ENCODE measurements around the gene TAB2.
"Not testable (repeated sequence)": the region's sequence is repeated elsewhere in the genome, so short reads cannot be mapped to it uniquely, and the experiment has no call there.

TAB2 gene

DNA sequence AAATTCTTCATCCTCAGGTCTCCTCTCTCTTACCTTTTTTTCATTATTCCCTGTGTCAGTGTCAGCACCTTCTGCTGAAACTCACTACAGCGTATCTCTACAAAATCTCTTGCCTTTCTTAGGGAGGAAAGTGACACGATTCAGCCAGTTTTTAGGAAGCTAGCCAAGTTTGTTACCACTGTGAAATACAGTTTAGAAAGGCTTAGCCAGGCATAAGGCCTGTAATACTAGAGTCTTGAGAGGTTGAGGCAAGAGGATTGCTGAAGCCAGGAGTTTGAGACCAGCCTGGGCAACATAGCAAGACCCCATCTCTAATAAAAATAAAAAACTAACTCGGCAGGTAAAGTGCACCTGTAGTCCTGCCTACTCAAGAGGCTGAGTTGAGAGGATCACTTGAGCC lies 16.7 kb downstream of the TAB2 start:
- DNase-seq (ENCODE audit: low spot score) = no peak

DNA sequence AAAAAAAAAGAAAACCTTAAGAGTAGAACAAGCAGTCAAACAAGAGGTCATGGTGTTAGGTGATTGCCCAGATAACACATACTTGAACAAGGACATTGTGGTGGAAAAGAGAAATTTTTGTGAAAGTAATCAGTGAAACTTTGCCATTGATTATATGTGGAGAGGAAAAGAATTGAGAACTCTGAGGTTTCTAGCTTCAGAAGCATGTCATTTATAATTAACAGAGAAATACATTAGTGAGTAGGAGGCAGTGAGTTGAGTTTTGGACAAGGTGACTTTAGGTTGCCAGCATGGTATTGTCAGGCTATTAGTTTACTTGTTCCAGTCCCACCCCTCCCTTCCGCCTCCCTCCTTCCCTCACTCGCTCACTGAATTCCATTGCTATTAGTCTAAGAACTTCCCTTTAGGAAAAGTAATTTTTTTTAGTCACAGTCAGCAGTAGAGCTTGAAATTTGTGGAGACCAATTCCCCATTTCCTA lies 17.2 kb downstream of the TAB2 start:
- no peak for DNase-seq (ENCODE audit: low spot score)

DNA sequence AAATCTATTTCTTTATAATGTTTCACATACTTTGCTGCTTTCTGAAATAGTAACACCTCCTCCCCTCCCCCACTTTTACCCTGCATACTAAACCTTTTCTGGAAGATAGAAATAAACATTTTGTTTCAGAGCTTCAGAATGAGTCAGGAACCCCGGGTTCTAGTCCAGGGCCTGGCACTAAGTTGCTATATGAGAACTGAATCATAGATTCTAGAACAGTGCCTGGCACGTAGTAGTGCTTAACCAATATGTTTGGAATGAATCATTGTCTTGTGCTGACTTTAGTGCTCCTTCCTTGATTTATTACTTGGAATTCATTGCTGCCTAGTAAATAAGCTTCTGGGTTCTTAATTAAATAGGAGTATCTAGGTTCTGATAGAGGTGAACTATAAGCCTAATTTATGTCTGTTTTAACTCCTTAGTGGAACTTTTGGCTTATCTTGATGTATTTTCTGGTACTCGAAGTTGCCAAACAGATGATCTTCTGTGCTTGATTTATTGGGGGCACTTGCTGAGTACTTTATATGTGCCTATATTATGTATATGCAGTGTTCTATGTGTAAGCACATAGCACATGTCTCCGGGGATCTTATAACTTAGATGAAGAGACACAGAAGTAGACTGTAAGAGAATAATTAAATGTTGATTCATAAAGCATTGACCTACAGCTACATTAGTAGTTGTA lies 18.6 kb downstream of the TAB2 start:
- no peak for DNase-seq (ENCODE audit: low spot score)

DNA sequence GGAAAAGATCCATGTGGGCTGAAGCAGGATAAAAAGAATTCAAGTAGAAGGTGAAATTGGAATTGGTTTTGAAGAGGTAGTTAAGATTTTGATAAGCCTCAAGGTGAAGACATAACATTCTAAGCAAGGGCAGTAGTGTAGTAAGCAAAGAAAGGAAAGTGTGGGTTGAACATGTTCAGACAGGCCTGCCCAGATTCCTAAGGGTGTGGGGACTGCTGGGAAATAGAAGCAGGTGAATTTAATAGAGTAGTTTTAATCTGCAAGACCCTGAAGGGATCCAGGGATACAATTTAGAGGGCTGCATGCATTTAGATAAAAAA lies 19.1 kb downstream of the TAB2 start:
- DNase-seq (ENCODE audit: low spot score) = no peak

DNA sequence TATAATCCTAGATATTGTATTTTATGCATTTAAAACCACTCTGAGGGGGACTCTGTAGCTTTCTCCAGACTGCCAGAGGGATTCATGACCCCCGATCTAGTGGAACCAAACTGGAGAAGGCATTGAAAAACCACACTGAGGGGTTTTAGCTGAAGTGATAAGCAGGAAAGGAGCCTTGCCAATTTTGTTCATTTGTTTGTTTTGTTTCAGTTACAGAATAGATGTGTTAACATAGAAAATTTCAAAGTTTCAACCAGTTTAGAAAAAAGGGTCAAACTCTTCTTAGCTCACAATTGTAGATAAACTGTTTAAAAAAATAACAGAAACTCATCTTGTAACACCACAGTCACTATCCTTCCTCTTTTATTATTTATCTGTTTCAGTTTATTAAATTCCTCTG lies 19.8 kb downstream of the TAB2 start:
- no peak for DNase-seq (ENCODE audit: low spot score)

DNA sequence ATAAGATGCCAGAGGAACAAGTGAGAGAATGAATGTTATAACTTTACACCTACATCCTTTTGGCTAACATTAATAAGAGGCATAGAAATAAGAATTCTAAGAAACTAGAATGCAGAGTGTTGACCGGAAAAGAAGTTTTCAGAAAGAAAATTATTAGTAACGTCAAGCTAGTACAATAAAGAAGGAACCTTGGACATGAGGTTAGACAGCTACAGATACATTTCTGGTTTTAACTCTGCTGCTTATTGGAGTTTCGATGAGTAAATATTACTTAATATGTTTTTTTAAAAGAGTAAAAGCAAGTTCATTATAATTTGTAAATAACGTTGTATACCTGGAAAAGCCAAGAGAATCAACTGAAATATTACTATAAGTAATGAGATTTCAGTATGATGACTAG lies 22.7 kb downstream of the TAB2 start:
- DNase-seq (ENCODE audit: low spot score) = no peak

DNA sequence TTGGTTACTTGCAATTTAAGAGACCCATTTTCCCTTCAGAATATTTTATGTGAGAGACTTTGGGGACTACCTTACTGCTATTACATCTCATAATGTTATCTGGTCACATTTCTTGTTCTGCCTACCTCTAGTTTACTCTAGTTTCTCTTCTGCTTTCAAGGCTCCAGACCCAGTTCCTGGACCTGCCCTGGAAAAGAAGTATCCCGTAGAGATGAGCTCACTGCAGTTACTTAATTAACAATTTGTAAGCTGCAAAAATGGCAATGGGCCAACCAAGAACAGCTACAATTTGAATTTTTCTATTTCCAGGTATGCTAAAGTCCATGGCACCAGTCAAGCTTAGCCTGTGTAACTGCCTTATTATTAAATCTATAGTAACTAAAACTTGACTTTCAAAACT lies 25.0 kb downstream of the TAB2 start:
- DNase-seq (ENCODE audit: low spot score) = no peak

DNA sequence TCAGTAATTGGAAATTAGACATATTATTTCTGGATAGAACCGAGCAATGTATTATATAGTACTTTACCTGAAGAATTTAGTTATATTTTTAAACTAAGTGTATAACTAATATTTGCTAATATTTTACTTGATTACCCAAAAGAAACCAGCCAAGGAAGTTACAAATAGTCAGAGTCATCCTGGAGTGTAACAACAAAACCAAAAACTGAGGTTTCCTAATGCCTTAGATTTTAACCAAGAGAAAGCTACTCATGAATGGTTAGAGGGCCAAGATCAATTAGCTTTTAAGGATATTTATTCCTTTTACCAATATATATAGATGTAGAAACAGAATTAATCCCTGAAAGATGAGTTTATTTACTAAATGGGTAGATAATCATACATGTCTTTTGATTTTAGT lies 26.0 kb downstream of the TAB2 start:
- no peak for DNase-seq (ENCODE audit: low spot score)

DNA sequence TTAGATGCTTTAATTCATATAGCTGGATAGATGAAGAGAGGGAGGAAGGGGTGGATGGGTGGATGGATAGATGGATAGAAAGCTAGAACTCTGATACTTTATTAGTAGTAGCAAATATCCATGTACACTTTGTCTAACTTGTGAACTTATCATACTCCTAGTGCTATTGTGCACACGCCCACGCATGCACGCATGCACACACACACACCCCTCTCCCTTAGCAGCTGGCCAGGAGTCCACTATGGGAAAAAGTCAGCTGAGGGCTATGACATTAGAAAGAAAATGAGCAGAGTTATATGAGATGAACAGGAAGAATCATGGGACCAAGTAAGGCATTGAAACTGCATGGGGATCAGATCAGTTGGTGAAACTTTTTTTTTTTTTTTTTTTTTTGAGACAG lies 28.6 kb downstream of the TAB2 start:
- DNase-seq (ENCODE audit: low spot score) = no peak

DNA sequence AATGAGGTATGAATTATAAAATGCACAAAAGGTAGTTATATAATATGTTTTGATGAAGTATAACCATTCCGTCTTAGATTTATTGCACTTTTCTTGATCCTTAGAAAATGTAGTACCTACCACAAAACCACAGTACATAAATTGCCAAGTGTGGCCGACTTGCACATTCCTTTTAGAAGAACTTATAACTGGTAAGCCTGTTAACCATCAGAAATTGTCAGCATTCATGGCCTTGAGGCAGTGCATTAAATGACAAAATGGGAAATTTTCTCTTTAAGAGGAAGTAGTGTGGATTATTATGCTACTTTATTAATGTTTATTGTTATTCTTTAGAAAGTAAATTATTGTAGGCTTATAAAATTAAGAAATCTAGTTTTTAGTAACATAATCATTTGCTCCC lies 29.6 kb downstream of the TAB2 start:
- no peak for DNase-seq (ENCODE audit: low spot score)

DNA sequence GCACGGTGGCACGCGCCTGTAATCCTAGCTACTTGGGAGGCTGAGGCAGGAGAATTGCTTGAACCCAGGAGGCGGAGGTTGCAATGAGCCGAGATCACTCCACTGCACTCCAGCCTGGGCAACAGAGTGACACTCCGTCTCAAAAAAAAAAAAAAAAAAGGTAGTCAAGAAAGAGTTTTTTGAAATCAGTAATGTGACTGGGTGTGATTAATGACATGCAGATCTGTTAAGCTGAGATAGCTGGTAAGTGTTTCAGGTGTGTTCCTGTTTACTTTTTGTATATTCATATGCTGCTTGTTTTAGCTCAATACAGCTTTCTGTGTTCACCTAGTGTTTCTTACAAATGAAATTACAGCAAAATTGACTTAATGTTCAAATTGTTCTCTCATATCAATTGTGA lies 31.8 kb downstream of the TAB2 start:
- not testable (repeated sequence) for DNase-seq (ENCODE audit: low spot score)

DNA sequence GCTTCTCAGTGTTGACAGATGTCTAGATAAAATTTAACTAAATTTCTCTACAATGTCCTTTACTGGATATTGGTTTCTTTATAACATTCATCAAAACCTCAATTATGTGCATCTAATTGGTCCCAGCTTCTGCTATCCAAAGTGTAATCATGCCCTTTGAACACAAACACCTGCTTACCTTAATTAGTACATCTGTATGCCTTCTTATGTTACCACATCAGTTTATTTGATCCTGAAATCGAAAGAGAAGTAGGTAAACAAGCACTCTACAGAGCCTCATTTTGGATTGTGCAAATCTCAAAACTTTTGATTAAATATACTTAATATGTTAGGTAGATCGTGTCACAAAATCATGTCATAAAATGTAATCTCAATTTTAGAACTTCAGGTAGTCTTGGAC lies 36.5 kb downstream of the TAB2 start:
- no peak for DNase-seq (ENCODE audit: low spot score)

DNA sequence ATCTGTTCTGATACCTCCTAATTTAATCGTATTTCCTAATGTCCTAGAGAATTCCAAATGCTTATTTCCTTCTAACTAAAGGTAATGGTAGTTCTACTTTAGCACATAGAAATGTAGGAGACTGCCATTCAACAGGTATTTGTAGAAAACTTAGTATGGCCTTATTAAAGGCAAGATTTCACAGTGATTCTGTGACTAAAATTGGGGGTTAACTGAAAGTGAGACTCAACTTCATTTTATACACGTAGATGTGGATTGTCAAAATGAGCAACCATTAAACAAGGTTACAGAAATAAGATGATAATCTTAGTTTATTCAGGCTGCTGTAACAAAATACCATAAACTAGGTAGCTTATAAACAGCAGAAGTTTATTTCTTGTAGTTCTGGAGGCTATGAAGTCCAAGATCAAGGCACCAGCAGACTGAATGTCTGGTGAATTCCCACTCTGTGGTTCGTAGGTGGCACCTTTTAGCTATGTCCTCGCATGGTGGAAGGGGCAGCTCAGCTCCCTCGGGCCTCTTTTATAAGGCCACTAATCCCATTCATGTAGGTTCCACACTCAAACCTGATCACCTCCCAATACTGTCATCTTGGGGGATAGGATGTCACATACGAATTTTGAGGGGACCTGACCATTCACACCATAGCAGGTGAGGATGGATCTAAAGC lies 38.7 kb downstream of the TAB2 start:
- no peak for DNase-seq (ENCODE audit: low spot score)

DNA sequence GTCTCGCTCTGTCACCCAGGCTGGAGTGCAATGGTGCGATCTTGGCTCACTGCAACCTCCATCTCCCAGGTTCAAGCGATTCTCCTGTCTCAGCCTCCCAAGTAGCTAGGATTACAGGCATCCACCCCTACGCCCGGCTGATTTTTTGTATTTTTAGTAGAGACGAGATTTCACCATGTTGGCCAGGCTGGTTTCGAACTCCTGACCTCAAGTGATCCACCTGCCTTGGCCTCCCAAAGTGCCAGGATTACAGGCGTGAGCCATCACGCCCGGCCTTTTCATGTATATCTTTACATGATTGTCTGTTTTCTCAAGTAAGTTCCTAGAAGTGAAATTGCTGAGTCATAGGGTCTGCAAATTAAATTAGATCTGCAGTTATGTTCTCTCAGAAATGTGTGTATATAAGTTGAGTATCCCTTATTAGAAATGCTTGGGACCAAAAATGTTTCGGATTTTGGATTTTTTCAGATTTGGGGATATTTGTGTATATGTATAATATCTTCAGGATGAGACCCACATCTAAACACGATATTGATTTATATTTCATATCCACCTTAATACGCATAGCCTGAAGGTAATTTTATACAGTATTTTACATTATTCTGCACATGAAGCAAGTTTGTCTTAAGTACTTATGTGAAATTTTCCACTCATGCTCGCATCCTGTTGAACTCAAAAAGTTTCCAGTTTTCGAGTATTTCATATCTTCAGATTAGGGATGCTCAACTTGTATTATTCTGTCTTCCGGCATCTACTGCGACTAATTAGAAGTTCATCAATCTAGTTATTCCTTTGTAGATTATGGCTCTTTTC lies 40.4 kb downstream of the TAB2 start:
- DNase-seq (ENCODE audit: low spot score) = no peak

DNA sequence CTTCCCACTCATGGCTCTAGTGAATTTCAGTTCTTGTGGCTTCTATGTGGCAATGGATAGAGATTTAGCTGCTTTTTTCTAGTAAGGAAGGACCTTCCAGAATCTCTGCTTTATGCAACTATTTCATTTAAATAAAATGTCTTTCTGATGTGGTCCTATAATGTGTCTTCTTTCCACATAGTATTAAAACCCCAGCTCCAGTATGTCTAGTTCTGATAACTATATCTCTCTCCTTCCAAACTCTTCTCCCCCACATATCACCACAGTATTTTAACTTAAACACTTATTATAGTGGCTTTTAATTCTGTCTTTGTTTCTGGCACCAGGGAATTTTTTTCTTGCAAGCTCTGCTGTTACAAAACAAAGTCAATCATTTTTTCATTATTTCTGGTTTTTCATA lies 41.9 kb downstream of the TAB2 start:
- no peak for DNase-seq (ENCODE audit: low spot score)

DNA sequence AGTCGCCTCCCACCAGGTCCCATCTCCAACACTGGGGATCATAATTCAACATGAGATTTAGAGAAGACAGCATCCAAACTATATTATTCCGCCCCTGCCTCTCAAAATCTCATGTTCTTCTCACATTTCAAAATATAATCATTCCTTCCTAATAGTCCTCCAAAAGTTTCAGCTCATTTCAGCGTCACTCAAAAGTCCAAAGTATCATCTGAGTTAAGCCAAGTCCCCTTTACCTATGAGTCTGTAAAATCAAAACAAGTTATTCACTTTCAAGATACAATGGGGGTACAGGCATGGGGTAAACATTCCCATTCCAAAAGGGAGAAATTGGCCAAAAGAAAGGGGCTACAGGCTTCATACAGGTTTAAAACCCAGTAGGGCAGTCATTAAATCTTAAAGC lies 43.0 kb downstream of the TAB2 start:
- DNase-seq (ENCODE audit: low spot score) = no peak

DNA sequence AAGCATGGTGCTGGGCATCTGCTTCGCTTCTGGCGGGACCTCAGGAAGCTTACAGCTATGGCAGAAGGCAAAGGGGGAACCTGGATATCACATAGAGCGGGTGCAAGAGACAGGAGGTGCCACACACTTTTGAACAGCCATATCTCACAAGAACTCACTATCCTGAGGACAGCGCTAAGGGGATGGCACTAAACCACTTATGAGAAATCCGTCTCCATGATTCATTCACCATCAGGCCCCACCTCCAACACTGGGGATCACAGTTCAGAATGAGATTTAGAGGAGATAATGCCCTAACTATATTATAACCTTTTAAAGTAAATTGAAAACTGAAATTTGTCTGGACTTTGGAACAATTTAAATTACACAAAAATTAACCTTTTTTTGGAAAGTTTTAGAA lies 44.8 kb downstream of the TAB2 start:
- no peak for DNase-seq (ENCODE audit: low spot score)

DNA sequence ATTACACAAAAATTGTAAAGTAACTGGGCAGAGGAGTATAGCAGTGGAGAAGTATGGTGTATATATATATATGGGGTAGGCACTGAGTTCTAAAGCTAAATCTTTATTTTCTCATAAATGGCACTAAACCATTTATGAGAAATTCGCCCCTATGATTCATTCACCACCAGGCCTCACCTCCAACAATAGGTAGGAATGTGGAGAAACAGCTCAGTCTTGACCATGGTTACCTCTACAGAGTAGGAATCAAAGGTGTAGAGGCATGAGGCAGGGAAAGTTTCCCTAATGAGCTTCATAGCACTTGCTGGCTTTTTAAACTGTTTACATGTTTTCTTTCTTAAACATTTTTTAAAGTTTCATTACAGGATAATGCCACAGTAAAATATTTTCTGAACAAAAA lies 45.6 kb downstream of the TAB2 start:
- no peak for DNase-seq (ENCODE audit: low spot score)

DNA sequence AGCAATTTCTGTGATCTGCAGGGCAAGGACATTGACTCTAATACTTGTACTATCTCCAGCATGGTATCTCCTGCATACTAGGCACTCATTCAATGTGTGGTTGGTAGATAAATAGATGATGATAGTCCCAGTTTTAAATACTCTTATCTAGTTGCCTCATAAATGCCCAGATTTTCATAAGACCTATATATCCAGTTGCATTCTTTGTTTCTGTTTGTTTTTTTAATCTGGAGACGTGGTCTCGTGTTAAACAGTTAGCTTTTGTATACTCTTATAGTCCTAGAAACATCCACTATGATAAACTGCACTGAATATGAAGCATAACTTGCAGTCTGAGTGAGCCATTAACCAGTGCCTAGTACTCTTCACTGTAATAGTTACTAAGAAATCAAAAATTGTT lies 47.0 kb downstream of the TAB2 start:
- no peak for DNase-seq (ENCODE audit: low spot score)

DNA sequence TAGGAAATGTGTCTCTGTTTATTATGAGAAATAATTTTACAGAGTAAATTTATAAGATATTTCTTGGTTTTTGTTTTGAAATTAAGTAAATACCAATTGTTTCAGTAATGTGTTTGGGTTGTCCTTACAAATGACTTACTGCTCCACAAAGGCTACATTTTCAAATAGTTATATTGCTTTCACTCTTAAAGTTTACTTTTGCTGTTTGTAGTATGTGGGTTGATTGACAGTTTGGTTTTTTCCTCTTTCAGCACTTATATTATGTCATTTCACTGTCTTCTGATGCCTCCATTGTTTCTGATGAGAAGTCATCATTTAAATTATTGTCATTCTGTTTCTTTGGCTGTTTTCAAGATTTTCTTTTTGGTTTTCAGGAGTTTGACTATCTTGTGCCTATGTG lies 47.7 kb downstream of the TAB2 start:
- no peak for DNase-seq (ENCODE audit: low spot score)

DNA sequence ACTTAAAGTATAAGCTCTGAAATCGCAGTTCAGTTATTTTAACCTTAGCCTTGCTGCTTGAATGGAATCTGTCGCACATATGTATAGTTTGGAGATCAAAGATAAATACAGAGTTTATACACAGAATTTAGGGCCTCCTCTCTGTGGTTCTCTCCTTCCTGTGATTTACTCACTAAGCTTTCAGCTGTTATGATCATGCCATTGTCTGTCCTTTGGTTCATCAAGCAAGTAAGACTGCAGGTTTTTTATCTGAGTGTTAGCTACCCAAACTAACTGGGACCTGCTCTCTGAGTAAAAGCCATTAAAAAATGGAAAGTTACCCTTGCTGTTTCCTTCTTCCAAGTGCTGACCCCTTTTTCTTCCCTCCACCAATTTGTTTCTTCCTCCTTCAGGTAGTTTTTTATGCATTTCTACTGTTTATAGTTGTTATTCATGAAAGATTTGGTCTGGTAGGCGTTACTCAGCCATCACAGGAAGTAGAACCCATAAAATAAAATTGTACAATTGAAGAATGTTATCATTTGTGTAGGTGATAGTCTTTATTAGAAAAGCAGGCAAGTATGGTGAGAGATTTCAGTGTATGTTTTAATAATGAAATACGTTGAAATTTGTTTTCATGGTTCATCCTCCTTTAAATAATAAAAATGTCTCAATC lies 48.9 kb downstream of the TAB2 start:
- DNase-seq (ENCODE audit: low spot score) = no peak

DNA sequence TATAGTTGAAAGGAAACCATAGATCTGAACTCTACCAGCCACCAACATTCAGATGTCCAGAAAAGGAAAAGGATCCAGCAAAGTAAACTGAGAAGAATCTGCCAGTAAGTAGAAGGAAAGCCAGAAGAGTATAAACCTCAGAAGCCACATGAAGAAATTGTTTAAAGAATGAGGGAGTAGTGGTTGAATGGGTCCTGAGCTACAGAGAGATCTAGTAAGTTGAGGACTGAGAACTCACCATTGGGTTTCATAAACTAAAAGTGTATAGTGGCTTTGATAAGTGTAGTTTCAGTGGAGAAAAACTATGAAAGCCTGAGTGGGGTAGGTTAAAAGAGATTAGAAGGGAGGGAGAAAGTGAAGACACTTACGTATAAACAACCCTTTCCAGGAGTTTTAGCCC lies 50.6 kb downstream of the TAB2 start:
- no peak for DNase-seq (ENCODE audit: low spot score)

DNA sequence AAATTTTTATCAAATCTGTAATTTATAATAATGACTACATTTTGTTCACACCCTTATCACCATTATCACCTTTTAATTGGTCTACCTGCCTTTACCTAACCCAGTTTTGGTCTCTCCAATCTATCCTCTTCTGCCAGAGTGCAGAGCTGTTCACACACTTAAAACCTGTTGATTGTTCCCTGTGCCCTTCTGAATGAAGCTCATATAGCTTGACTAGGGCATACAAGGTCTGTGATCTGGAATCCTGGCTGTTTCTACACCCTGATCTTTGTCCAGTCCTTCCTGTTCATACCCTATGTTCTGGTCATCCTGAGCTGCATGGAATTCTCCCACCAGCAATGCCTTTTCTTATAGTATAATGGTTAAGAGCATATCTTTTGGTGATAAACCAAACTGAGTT lies 53.6 kb downstream of the TAB2 start:
- no peak for DNase-seq (ENCODE audit: low spot score)

Measured in pons (tissue), 1 donor.